ENCODE measurements around the gene OTUB1.
A peak's percentile ranks its signal among the peaks of the same experiment; 100 is the strongest.

OTUB1 gene

GRCh38 chr11:64007629-64008282 lies 21.5 kb downstream of the OTUB1 start:
- no peak for DNase-seq

GRCh38 chr11:64008283-64008913 lies 22.2 kb downstream of the OTUB1 start:
- DNase-seq = no peak

DNA sequence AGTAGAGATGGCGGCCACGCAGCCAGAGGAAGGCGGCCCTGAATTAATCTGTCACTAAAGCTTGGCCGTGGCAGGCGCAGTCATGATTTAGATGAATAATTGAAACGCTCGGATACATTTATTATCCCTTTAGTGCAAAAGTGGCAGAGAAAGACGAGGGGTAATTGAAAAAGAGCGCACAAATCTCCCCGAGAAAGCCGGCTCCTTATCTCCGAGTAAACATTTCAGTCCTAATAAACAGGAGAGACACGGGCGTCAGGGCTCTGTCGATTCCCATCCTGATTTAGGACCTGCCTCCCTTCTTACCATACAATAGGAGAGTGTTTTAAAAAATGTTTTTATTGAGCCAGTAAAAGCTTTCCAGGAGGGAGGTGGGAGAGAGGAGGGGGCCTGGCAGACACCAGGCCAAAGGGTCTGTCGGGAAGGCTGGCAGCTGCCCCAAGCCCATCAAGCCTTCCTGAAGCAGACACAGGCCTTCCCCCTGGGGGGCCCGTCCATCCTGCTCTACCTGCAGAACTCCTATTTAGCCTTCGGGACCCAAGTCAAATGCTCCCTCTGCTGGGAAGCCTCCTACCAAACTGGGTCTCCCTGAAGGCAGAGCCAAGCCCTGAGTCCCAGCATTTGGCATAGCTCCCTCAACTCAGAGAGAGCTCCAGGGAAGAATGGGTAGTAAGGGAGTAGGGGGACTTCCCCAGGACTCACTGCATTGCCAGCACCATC lies 22.8 kb downstream of the OTUB1 start:
- DNase-seq = no peak

DNA sequence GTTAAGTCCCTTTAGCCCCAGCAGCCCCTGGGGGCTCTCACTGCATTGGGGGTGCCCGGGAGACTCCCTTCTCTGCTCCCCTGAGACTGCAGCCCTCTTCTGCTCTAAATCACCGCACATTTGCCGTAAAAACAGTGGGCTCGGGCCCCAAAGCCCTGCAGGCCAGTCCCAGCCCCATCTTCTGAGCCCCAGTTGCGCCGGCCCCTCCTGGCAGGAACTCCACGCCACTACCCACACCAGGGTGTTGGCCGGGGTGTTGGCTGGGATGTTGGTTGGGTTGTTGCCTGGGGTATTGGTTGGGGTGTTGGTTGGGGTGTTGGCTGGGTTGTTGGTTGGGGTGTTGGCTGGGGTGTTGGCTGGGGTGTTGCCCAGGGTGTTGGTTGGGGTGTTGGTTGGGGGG lies 23.5 kb downstream of the OTUB1 start:
- DNase-seq = no peak

- DNase-seq = no peak
Observed at GRCh38 chr11:64010783-64011182, 24.5 kb downstream of the OTUB1 start.

DNA sequence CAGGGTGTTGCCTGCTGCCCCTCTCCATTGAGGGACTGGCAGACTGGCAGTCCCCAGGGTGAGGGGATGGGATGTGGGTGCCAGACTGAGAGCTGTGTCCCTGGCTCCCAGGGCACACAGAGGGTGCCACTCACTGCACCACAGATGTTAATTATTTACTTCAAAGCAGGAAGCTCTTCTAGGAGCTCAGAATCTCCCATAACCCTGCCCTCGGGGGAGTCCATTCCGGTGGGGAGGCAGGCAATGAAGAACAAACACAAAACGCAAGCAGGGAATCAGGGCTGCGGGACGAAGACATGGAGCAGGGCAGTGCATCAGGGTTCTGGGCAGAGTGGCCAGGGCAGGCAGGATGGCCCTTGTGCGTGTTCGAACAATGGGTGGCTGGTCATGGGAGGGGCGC lies 25.1 kb downstream of the OTUB1 start:
- no peak for DNase-seq

- no peak for DNase-seq
Observed at GRCh38 chr11:64013141-64013896, 27.1 kb downstream of the OTUB1 start.

DNA sequence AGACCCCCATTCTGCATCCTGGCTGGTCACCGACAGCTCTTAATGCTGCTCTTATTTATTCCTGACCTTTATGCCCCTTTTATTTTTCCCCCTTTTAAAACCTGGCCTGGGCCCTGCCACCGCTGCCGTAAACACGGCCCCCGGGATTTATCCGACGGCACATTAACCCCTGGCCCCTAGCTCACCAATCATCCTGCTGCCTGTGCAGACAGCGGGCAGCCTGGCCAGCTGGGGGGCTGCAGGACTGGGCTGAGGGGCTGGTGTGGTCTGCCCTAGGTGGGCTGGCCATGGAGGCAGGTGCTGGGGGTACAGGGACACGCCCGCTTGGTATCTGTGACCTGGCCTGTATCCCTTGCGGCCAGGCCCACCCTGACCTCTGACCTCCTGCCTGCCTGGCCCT lies 28.1 kb downstream of the OTUB1 start:
- no peak for DNase-seq

DNA sequence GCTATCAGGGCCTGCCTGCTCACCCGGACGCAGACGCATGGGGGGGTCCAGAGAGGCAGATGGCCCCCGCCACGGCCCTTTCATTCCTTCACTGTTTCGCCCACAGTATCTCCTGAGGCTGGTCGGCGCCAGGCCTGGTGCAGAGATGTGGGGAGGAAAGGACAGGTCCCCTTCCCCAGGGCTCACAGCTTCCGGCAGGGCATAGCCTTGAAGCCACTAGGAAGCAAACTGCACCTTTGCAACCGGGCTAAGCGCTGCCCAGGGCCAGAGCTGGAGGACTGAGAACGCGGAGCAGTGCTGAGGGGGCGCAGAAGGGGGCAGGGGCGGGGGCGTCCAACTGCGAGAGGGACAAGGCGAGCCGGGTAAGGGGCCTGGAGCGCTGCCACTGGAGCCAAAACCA lies 29.3 kb downstream of the OTUB1 start:
- DNase-seq = no peak

DNA sequence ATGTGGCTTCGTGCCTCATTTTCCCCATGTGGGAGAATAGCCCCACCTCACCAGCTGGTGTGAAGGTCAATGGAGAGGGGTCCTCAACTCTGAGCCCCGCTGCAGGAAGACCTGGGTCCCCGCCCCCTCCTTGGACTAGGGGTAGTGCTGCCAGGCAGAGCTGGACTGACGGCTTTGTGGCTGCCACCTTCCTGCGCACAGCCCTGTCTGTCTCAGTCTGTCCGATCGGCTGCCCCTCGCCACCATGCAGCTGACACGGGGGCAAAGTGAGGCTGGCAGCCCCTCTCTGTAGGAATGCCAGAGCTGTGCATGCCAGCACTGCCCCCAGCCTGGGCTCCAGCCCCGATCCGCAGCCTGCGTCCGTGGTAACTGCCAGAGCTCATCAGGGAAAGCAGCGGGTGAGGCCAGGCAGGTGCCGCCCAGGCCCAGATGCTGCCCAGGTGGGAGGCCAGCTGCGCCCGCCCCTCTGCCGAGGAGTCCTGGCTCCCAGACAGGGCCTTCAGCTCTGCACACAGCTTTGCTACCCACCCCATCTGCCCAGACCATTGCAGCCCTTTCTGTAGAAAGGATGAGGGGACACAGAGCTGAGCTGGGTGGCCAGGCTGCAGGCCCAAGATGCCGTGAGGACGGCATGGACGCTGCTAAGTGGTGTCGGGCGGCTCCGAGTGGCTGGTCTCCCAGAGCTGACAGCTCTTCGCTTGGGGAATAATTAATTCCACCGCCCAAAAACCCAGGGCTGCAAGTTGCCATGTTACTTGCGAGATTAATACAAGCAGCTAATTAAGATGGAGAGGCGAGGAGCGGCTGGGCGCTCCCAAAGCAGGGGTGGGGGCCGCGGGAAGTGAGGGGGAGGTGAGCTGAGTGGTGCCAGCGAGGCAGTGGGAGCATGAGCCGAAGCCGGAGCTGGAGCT lies 30.0 kb downstream of the OTUB1 start:
- no peak for DNase-seq

DNA sequence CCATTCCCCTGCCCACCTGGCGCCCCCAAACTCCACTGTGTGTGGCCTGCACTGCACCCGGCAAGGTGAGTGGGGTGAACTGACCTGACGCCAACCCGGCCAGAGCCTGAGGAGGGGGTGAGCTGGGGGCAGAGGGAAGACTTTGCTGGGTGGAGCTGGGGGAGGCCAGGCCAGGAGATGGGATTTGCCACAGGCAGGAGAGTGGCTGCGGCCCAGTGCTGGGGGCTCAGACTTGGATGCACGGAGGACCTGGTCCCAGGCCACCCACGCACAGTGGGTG lies 31.6 kb downstream of the OTUB1 start:
- DNase-seq = no peak

GRCh38 chr11:64018310-64018709 lies 32.1 kb downstream of the OTUB1 start:
- no peak for DNase-seq

DNA sequence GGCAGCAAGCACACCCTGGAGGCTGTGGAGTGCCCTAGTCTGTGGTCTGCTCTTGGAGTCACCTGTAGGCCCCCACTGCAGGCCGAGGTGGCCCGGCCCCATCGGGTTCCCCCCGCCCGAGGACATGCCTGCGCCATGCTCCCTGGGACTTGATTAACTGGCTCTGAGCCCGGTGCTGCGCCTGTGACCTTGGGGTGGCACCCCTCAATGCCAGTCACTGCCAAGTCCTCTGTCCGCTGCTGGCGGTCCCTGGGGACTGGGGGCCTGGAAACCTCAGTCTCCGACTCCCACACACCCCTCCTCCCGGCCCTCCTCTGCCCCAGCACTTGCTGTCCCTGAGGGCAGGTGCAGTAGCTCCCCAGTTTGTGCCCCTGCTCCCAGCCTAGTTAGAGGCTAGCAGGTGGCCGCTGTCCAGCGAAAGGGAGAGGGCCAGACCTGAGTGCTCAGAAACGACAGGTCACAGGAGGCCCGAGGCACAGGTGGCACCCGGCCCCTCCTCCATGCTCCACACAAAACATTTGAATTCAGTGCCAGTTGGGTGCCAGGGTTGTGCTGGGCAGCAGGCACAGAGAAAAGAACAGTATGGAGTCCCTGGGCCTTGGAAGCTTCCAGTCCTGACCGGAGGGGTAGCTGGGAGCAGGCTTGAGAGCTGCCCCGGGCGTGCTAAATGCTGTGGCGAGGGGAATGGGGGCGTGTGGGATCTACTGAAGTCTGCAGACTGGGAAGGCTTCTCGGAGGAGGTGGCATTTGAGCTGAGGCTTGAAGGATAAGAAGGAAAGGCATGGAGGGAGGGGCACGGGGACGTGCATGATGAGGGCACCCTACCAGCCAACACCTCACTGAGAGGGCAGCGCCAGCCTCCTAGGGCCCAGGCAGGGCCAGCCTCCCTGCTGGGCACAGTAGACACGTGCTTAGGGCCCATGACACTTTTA lies 33.1 kb downstream of the OTUB1 start:
- DNase-seq = peak; percentile 69

GRCh38 chr11:64020976-64021756 lies 34.9 kb downstream of the OTUB1 start:
- DNase-seq = no peak

DNA sequence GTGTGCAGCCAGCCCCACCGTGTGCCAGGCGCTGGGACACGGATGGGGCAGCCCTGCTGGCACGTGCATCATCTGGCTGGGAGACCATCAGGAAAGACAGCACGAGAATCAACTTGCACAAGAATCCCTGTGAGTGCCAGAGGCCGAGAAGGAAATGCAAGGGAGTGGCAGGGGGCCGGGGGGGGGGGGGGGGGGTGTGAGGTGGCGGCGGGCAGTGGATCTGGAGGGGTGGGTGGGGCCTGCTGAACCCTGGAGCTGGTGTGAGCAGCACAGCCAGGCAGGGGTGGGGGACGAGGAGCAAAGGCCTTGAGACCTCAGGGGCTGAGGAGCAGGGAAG lies 35.5 kb downstream of the OTUB1 start:
- no peak for DNase-seq

DNA sequence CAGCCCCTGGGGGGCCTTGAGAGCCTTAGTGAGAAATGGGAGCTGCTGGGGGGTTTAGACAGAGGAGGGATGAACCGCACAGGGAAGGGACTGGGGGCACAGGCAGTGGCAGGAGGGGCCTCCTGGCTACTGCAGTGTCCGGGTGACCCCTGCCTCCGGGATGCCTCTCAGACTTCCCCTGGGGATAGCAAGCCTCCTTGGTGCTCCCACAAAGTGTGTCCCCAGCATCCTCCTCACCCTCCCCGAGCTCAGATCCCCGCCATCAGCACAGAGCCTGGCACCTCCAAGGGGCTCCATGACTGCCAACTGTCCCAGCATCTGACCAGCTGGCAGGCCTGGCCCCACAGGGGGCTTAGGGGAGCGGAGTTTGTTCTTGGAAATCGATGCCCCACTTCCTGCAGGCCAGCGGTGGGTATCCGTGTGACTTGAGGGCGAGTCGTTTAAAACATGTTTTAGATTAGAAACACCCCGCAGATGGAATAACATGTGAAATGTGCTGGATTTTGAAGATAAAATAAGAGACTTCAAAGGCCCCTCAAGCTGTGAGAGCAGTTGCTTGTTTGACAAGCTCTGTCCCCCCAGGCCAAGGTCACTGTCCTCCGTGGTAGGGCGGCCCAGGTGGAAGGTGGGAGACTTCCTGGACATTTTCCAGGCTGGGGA lies 36.0 kb downstream of the OTUB1 start:
- DNase-seq = no peak

DNA sequence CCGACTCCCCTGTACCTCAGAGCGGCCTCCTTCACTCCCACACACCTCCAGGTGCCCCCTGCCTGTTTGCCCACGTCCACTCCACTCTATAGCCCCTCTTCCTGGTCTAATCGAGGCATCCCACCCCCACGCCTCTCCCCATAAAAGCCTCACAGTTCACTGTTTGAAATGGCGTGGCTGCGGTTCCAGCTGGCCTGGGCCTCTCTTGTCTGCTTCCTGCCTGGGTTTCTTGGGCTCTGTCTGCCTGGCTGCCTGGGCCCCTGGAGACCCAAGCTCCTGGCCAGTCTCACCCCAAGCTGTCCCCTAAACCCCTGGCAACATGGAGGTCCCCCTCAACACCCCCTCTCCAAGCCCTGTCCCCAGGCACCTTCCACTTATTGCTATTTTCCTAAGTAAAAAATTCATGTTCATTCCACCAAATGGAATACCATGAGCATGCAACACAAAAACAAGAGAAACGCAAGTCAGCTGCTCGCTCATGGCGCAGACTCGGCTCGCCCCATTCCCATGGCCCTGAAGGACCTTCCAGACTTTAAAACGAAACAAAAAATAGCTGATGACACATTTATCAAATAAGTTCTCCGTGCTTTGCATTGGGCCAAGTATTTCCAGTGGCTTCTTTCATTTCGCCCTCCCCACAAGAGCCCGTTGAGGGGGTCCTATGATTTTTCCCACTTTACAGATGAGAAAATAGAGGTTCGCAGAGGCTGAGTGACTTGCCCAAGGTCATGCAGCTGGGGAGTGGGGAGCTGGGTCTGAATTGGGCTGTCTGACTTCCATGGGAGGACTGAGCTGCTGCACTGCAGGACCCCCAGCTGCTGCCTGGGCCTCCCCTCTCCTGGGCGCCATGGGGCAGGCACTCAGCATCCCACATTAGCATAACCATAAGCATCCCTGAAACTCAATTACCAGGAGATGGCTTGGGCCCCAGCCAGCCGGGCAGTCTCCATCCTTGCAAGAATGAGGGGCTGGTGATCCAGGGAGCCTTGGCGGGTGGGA lies 37.8 kb downstream of the OTUB1 start:
- no peak for DNase-seq

DNA sequence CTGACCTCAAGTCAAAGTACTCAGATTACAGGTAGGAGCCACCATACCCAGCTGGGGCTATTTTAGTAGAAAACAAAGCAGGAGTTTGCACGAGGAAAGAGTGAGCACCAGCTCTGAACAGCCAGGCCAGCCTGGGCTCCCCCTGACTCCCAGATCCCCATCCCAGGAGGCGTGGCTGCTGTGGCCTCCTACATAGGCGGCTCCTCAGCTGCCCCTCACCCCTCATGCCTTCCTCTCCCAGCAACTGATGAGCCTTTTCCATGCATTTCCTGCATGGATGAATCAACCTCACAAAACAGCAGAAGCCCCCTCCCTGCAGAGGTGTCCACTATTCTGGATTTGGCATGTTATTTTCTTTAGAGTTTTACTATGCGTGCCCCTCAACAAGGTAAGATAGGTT lies 39.0 kb downstream of the OTUB1 start:
- no peak for DNase-seq

- no peak for DNase-seq
Observed at GRCh38 chr11:64026575-64027205, 40.5 kb downstream of the OTUB1 start.
